ENCODE data around the gene FUT8. TPM values are rescaled to one million over a fixed set of nuclear protein-coding genes. Genes with fewer than 3 reads are reported as not detected.

FUT8 gene
- total and polyA plus RNA-seq, 4 donors, result 53.5 to 198 (median 66.0) TPM

DNA sequence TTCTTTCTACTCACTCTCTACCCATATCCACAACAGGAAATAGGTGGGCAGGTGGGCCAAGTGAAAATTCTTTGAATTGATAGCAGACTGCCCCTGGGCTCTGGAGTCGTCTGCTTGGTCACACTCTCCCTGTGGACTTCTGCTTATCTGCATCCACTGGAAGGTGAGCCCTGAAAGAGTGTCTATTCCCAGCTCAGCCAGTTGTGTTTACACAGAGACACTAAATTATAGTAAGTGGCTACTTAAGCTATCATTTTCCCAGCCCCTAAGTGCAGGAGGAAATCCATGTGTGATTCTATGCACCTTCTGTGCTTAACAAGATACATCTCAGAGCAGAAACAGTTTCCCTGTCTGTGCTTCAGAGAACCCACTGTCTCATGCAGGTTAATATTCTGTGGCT lies 338.4 kb downstream of the FUT8 start:
- H3K9me3 ChIP-seq (ENCODE audit: control insufficient read depth, insufficient read depth, low read length), result no peaks in the 10 kb centered on the region
- H3K4me1 ChIP-seq (ENCODE audit: control insufficient read depth, insufficient read depth, low read length), result no peaks in the 10 kb centered on the region
- H3K27ac ChIP-seq (ENCODE audit: low read depth, low read length), result no peak overlapping the region
- H3K36me3 ChIP-seq (ENCODE audit: control insufficient read depth, insufficient read depth, low read length), result no peaks in the 10 kb centered on the region
- DNase-seq (ENCODE audit: low read depth in 4 of 6, low spot score in 6 of 6), result peak in 1 of 6 donors; percentile 12
- no peak overlapping the region for H3K4me3 ChIP-seq (ENCODE audit: low read depth, low read length)
- no peaks in the 10 kb centered on the region for H3K27me3 ChIP-seq (ENCODE audit: control insufficient read depth, insufficient read depth, low read length)
- 40% methylated on average over 1 of the region's 1 CpG for WGBS (ENCODE audit: insufficient coverage)

DNA sequence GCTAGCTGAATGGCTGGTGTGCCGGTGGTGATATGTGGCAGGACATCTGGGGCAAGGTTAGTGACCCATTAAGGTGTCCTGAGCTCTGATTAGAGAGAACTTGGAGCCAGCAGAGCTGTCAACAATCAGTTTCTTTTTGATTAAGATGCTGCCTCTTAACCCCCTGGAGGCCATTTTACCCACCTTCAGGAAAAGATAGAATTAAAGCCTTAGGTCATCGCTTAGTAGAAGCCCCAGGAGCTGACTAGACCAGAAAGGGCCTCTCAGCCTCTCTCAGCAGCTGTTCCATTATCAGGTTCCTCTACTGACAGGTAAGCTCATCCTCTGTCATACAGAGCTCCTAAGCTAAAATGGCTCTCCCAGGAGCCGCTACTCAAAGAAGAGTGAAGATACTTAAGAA lies 339.0 kb downstream of the FUT8 start:
- Histone ChIP-seq H3K9me3 (ENCODE audit: control insufficient read depth, insufficient read depth, low read length) (no peaks in the 10 kb centered on the region), H3K36me3 (ENCODE audit: control insufficient read depth, insufficient read depth, low read length) (no peaks in the 10 kb centered on the region), H3K27ac (ENCODE audit: low read depth, low read length) (no peak overlapping the region), H3K4me3 (ENCODE audit: low read depth, low read length) (no peak overlapping the region), H3K4me1 (ENCODE audit: control insufficient read depth, insufficient read depth, low read length) (no peaks in the 10 kb centered on the region), H3K27me3 (ENCODE audit: control insufficient read depth, insufficient read depth, low read length) (no peaks in the 10 kb centered on the region)
- 42% methylated on average over 2 of the region's 3 CpGs for WGBS (ENCODE audit: insufficient coverage)
- DNase-seq (ENCODE audit: low read depth in 4 of 6, low spot score in 6 of 6), result peak in 1 of 6 donors; percentile 28

DNA sequence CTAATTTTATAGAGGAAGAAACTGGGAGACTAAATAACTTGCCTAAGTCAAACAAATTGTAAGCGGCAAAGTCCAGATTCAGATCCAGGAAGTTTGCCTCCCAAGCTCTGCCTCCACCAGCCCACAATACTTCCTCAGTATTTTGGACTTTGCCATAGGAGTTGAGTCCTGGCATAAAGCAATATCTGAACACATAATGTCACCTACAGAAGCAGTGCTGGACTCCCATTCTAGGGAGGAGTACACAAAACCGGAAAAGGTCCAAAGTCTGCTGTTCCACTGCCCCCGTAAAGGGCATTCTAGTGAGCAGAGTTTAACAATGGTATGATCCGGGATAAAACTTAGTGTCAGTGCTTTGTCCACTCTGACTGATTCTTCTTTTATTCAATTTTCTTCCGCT lies 340.5 kb downstream of the FUT8 start:
- H3K27me3 ChIP-seq (ENCODE audit: control insufficient read depth, insufficient read depth, low read length), result no peaks in the 10 kb centered on the region
- H3K27ac ChIP-seq (ENCODE audit: low read depth, low read length), result no peak overlapping the region
- 100% methylated on average over 4 of the region's 5 CpGs for WGBS (ENCODE audit: insufficient coverage)
- no peak for DNase-seq (ENCODE audit: low read depth in 4 of 6, low spot score in 6 of 6)
- H3K9me3 ChIP-seq (ENCODE audit: control insufficient read depth, insufficient read depth, low read length), result no peaks in the 10 kb centered on the region
- H3K4me1 ChIP-seq (ENCODE audit: control insufficient read depth, insufficient read depth, low read length), result no peaks in the 10 kb centered on the region
- no peaks in the 10 kb centered on the region for H3K36me3 ChIP-seq (ENCODE audit: control insufficient read depth, insufficient read depth, low read length)
- H3K4me3 ChIP-seq (ENCODE audit: low read depth, low read length), result no peak overlapping the region

DNA sequence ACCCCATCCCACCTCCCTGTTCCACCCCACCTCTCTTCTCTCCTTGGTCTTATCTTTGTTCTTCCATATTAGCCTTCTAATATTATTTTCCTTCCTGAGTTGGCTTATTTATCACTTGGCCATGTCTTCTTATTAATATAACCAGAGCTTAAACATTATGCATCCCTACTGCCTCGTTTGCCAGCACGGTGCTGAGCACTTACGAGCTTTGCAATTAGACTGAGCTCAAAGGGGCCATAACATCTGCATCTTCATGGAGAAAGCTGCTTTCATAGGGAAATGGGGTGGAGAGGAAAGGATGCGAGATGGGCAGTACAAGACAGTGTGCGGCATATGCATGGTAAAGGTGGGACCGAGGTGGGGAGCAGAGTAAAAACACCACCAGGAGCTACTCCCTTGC lies 342.8 kb downstream of the FUT8 start:
- Histone ChIP-seq H3K27me3 (ENCODE audit: control insufficient read depth, insufficient read depth, low read length) (no peaks in the 10 kb centered on the region), H3K27ac (ENCODE audit: low read depth, low read length) (no peak overlapping the region), H3K36me3 (ENCODE audit: control insufficient read depth, insufficient read depth, low read length) (no peaks in the 10 kb centered on the region), H3K9me3 (ENCODE audit: control insufficient read depth, insufficient read depth, low read length) (no peaks in the 10 kb centered on the region), H3K4me3 (ENCODE audit: low read depth, low read length) (no peak overlapping the region), H3K4me1 (ENCODE audit: control insufficient read depth, insufficient read depth, low read length) (no peaks in the 10 kb centered on the region)
- peak in 3 of 6 donors; percentile 44 to 94 (median 49) for DNase-seq (ENCODE audit: low read depth in 4 of 6, low spot score in 6 of 6)
- no CpG with 5 or more reads among the region's 6 CpGs for WGBS (ENCODE audit: insufficient coverage)

DNA sequence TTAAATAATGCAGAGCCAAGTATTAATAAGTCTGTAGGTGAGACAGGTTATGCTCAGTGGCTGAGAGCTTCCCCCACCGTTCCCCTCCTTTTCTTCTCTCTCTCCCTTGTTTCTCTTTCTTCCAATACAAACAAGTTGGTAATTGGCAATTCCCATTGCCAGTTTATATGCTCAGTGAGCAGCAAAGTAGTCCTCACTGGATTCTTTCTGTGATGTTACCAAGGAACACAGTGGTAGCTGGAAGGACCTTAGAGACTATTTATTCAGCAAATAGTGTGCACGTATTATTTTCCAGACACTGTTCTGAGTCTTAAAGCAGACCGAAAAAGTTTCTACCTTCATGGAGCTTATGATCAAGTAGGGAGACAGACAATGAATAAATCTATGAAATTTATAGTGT lies 344.4 kb downstream of the FUT8 start:
- 80% methylated on average over 1 of the region's 3 CpGs for WGBS (ENCODE audit: insufficient coverage)
- Histone ChIP-seq H3K27ac (ENCODE audit: low read depth, low read length) (no peak overlapping the region), H3K4me3 (ENCODE audit: low read depth, low read length) (no peak overlapping the region), H3K9me3 (ENCODE audit: control insufficient read depth, insufficient read depth, low read length) (no peaks in the 10 kb centered on the region), H3K36me3 (ENCODE audit: control insufficient read depth, insufficient read depth, low read length) (no peaks in the 10 kb centered on the region), H3K27me3 (ENCODE audit: control insufficient read depth, insufficient read depth, low read length) (no peaks in the 10 kb centered on the region), H3K4me1 (ENCODE audit: control insufficient read depth, insufficient read depth, low read length) (no peaks in the 10 kb centered on the region)
- peak in 1 of 6 donors; percentile 78 for DNase-seq (ENCODE audit: low read depth in 4 of 6, low spot score in 6 of 6)

DNA sequence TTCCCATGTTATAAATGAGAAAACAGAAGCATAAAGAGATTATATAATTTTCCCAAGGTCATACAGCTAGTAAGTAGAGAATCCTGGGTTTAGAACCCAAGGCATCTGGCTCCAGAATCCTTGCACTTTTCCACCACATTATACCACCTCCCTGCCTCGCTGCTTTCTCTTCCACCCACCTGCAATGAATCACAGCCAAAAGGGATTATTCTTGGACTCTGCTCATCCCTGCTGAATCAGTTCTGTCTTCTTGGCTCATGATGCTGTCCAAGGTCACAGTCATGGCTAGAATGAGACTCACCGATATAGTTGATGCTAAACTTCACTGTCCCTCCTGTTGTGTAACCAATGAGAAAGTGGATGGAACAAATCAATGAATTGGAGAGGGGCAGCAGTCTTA lies 356.6 kb downstream of the FUT8 start:
- Histone ChIP-seq H3K4me3 (ENCODE audit: low read depth, low read length) (no peak overlapping the region), H3K36me3 (ENCODE audit: control insufficient read depth, insufficient read depth, low read length) (no peaks in the 10 kb centered on the region), H3K27me3 (ENCODE audit: control insufficient read depth, insufficient read depth, low read length) (no peaks in the 10 kb centered on the region), H3K4me1 (ENCODE audit: control insufficient read depth, insufficient read depth, low read length) (no peaks in the 10 kb centered on the region), H3K27ac (ENCODE audit: low read depth, low read length) (no peak overlapping the region), H3K9me3 (ENCODE audit: control insufficient read depth, insufficient read depth, low read length) (no peaks in the 10 kb centered on the region)
- no peak for DNase-seq (ENCODE audit: low read depth in 4 of 6, low spot score in 6 of 6)
- 91% methylated on average over 2 of the region's 2 CpGs for WGBS (ENCODE audit: insufficient coverage)

DNA sequence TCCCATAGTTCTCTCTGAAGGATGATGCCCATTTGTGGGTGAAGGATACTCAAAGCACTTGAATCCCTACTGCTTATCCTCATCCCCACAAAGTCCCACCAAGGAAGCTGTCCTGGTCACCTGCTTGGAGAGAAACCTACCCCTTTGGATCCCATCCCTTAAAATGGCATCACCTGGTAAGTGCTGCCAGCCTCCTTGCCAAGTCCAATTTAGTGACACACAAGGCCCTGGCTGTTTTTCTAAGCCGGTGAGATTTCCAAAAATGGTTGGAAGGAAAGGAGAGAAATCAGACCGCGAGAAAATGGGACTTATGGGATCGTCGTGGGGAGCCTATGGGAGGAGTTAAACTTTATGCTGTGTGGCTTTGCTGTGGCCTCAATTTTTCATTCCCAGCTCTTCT lies 358.2 kb downstream of the FUT8 start:
- no peak for DNase-seq (ENCODE audit: low read depth in 4 of 6, low spot score in 6 of 6)
- WGBS (ENCODE audit: insufficient coverage), result no CpG with 5 or more reads among the region's 5 CpGs
- Histone ChIP-seq H3K27me3 (ENCODE audit: control insufficient read depth, insufficient read depth, low read length) (no peaks in the 10 kb centered on the region), H3K27ac (ENCODE audit: low read depth, low read length) (no peak overlapping the region), H3K36me3 (ENCODE audit: control insufficient read depth, insufficient read depth, low read length) (no peaks in the 10 kb centered on the region), H3K4me1 (ENCODE audit: control insufficient read depth, insufficient read depth, low read length) (no peaks in the 10 kb centered on the region), H3K4me3 (ENCODE audit: low read depth, low read length) (no peak overlapping the region), H3K9me3 (ENCODE audit: control insufficient read depth, insufficient read depth, low read length) (no peaks in the 10 kb centered on the region)

DNA sequence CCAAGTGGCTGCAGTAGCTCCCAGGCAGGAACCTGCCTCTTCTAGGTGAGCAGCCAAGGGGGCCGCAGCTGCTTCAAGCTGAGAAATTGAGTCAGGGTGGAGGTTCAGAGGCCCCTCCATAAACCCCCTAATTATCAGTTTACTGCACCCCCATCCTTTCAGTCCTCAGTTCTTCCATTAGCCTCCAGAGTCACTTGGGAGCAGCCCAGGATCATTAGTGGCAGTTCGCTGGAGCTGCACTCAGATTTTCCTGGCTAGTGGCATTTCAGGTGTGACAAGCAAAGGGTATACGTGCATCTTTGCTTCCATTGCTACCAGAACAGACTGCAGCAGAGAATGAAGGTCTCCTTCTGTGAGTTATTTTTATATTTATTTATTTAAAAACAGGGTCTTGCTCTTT lies 358.7 kb downstream of the FUT8 start:
- H3K27me3 ChIP-seq (ENCODE audit: control insufficient read depth, insufficient read depth, low read length), result no peaks in the 10 kb centered on the region
- no peaks in the 10 kb centered on the region for H3K9me3 ChIP-seq (ENCODE audit: control insufficient read depth, insufficient read depth, low read length)
- H3K4me1 ChIP-seq (ENCODE audit: control insufficient read depth, insufficient read depth, low read length), result no peaks in the 10 kb centered on the region
- no peak overlapping the region for H3K4me3 ChIP-seq (ENCODE audit: low read depth, low read length)
- H3K36me3 ChIP-seq (ENCODE audit: control insufficient read depth, insufficient read depth, low read length), result no peaks in the 10 kb centered on the region
- no peak overlapping the region for H3K27ac ChIP-seq (ENCODE audit: low read depth, low read length)
- no peak for DNase-seq (ENCODE audit: low read depth in 4 of 6, low spot score in 6 of 6)
- WGBS (ENCODE audit: insufficient coverage), result 93% methylated on average over 2 of the region's 3 CpGs

DNA sequence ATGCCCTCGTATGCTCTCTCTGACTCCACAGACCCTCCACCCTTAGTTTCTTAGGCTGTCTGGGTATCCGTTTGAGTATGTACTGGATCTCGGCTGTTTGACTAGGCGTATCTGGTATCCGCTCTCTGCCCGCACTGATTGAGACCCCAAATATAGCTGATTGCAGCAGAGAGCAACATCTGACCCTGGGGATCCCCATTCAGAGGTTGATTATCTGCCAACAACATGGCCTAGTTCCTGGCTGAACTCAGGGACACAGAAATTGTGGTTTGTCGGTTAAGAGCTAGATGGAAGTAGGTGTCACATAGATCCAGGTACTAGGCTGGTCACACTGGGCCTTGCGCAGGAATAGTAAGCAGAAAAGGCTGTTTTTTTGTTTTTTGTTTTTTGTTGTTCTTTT lies 359.9 kb downstream of the FUT8 start:
- H3K27me3 ChIP-seq (ENCODE audit: control insufficient read depth, insufficient read depth, low read length), result no peaks in the 10 kb centered on the region
- no peaks in the 10 kb centered on the region for H3K4me1 ChIP-seq (ENCODE audit: control insufficient read depth, insufficient read depth, low read length)
- H3K9me3 ChIP-seq (ENCODE audit: control insufficient read depth, insufficient read depth, low read length), result no peaks in the 10 kb centered on the region
- 85% methylated on average over 8 of the region's 8 CpGs for WGBS (ENCODE audit: insufficient coverage)
- H3K36me3 ChIP-seq (ENCODE audit: control insufficient read depth, insufficient read depth, low read length), result no peaks in the 10 kb centered on the region
- no peak overlapping the region for H3K27ac ChIP-seq (ENCODE audit: low read depth, low read length)
- no peak for DNase-seq (ENCODE audit: low read depth in 4 of 6, low spot score in 6 of 6)
- H3K4me3 ChIP-seq (ENCODE audit: low read depth, low read length), result no peak overlapping the region

DNA sequence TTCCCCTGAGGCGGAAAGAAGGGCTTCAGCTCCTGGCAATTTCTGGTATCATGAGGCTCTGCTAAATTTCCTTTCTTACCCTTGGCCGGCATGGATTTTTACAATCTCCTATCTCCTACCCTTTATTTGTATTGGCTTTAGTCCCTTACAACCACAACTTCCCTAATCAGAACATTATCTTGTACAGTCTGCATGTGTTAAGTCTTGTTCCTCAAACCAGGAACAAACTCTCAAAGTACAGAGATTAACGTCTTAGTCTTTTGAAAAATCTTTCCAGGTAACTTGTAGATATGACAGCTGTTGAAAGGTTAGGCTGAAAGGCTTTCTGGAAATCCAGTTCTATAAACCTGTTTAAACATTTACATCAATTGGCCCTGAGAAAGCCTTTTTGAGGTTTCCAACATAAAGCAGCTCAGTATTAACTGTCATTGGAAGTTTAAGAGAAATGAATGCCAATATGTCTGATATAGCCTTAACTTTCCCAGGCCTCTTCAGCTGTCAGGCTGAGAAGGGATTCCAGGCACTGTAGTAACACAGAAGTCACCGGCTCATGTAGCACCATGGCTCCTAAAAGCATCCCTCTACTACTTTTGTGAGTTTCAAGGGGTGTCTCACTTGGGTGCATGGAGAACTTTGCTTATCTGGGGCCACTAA lies 360.5 kb downstream of the FUT8 start:
- WGBS (ENCODE audit: insufficient coverage), result 77% methylated on average over 3 of the region's 4 CpGs
- H3K4me3 ChIP-seq (ENCODE audit: low read depth, low read length), result no peak overlapping the region

More for the DNA sequence above, 360.5 kb downstream of the FUT8 start:
- DNase-seq (ENCODE audit: low read depth in 4 of 6, low spot score in 6 of 6), result no peak
- no peaks in the 10 kb centered on the region for H3K27me3 ChIP-seq (ENCODE audit: control insufficient read depth, insufficient read depth, low read length)
- no peaks in the 10 kb centered on the region for H3K36me3 ChIP-seq (ENCODE audit: control insufficient read depth, insufficient read depth, low read length)
- H3K9me3 ChIP-seq (ENCODE audit: control insufficient read depth, insufficient read depth, low read length), result no peaks in the 10 kb centered on the region
- H3K27ac ChIP-seq (ENCODE audit: low read depth, low read length), result no peak overlapping the region
- H3K4me1 ChIP-seq (ENCODE audit: control insufficient read depth, insufficient read depth, low read length), result no peaks in the 10 kb centered on the region
